ENCODE results near the gene THOC5.

Gene THOC5

GRCh38 chr22:29483254-29483653 lies 70.3 kb downstream of the THOC5 start:
- H3K9ac ChIP-seq, result no peak overlapping the region
- no peak overlapping the region for H3K27ac ChIP-seq
- TF ChIP-seq Cebpa-rat (IDR thresholded peaks at IDR 0.05), result no peak
- H3K27me3 ChIP-seq, result peaks cover 18 to 26% (median 20%) of the 10 kb centered on the region in 11 experiments
- H3K9me3 ChIP-seq (replicated peaks in 1 of 11), result peaks cover 0 to 14% (median 7%) of the 10 kb centered on the region in 11 experiments; a peak in 8 of 22 replicates
- no peak overlapping the region for H3K4me2 ChIP-seq
- no peaks in the 10 kb centered on the region for H3K36me3 ChIP-seq
- peaks cover 0 to 24% (median 3%) of the 10 kb centered on the region in 11 experiments; a peak in 5 of 22 replicates for H4K20me1 ChIP-seq
- H3K4me1 ChIP-seq, result peaks cover 2 to 28% (median 17%) of the 10 kb centered on the region in 10 experiments; a peak in 19 of 20 replicates
- no peak overlapping the region for H3K4me3 ChIP-seq

GRCh38 chr22:29482726-29483125 lies 70.8 kb downstream of the THOC5 start:
- Histone ChIP-seq H3K4me2 (no peak overlapping the region), H3K27me3 (peaks cover 18 to 26% (median 20%) of the 10 kb centered on the region in 11 experiments)
- no peak for TF ChIP-seq Cebpa-rat (IDR thresholded peaks at IDR 0.05)

DNA sequence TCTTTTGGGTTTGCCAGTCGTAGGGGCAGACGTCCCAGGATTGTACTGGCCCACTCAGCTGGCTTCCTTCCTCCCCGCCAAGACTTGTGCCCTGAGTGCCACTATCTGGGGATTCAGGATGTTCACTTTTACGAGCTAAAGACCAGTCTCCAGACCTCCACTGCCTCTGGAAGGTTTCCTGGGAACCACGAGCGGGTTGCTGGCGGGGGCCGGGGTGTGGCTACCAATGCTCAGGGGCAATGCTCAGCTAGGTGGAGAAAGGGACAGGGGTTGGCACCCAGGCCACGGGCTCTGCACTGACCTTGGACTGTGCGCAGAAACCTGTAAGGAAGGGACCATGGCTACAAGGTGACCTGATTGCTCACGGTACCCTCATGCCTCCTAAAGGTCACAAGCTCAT lies 71.3 kb downstream of the THOC5 start:
- no peak overlapping the region for H3K4me3 ChIP-seq

More at GRCh38 chr22:29482726-29483125, 70.8 kb downstream of the THOC5 start:
- Histone ChIP-seq H4K20me1 (peaks cover 0 to 29% (median 6%) of the 10 kb centered on the region in 11 experiments; a peak in 7 of 22 replicates), H3K36me3 (no peaks in the 10 kb centered on the region), H3K4me3 (no peak overlapping the region), H3K9ac (no peak overlapping the region), H3K4me1 (peaks cover 8 to 28% (median 19%) of the 10 kb centered on the region in 10 experiments), H3K9me3 (replicated peaks in 1 of 11) (peaks cover 0 to 14% (median 7%) of the 10 kb centered on the region in 11 experiments; a peak in 8 of 22 replicates), H3K27ac (no peak overlapping the region)

DNA sequence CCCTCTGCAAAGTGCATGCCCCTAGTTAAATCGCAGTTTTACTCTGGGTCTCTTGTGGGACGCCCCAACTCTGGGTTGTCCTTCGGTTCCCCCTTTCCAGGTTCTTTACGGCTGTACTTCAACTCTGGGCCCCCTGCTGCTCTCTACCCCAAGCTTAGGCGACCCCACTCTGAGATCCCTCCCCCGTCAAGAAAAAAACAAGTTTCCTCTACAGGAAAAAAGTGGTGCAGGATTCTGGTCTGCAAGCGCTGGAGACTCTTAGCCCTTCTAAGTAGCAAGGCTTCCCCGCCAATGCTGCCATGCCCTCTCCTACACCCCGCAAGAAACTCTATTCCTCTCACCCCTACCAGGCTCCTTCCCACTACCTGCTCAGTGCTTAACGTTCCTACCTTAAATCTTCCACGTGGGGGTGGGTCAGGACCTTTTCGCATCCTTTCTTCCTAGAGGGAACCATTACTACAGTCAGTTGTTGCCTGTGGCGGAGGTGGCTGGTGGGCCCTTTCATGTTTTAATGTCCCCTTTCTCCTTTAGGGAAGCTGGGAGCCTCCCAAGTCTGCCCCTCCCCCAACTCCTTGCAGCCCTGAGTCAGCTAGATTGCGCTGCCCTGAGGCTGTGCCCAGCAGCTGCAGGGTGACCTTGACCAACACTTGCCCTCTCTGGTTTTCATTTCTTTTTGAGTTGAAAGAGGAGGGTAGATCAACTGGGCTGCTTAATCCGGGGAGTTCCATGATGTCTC lies 72.1 kb downstream of the THOC5 start:
- H3K27me3 ChIP-seq, result peaks cover 18 to 31% (median 20%) of the 10 kb centered on the region in 11 experiments
- H3K4me2 ChIP-seq, result peak overlapping the region in 1 of 11 experiments; percentile 52; a peak in 3 of 22 replicates
- no peaks in the 10 kb centered on the region for H3K36me3 ChIP-seq
- H3K27ac ChIP-seq, result no peak overlapping the region
- H3K9me3 ChIP-seq (replicated peaks in 1 of 11), result peaks cover 0 to 14% (median 7%) of the 10 kb centered on the region in 11 experiments; a peak in 8 of 22 replicates
- H3K4me3 ChIP-seq, result no peak overlapping the region
- no peak overlapping the region for H3K9ac ChIP-seq
- H3K4me1 ChIP-seq, result peaks cover 11 to 27% (median 20%) of the 10 kb centered on the region in 10 experiments
- H4K20me1 ChIP-seq, result peaks cover 0 to 32% (median 6%) of the 10 kb centered on the region in 11 experiments; a peak in 8 of 22 replicates
- no peak for TF ChIP-seq Cebpa-rat (IDR thresholded peaks at IDR 0.05)

More for the DNA sequence above, 71.3 kb downstream of the THOC5 start:
- TF ChIP-seq Cebpa-rat (IDR thresholded peaks at IDR 0.05), result no peak
- H4K20me1 ChIP-seq, result peaks cover 0 to 32% (median 6%) of the 10 kb centered on the region in 11 experiments; a peak in 7 of 22 replicates
- no peak overlapping the region for H3K9ac ChIP-seq
- no peak overlapping the region for H3K27ac ChIP-seq
- no peak overlapping the region for H3K4me2 ChIP-seq
- peaks cover 18 to 26% (median 20%) of the 10 kb centered on the region in 11 experiments for H3K27me3 ChIP-seq
- H3K9me3 ChIP-seq (replicated peaks in 1 of 11), result peaks cover 0 to 14% (median 7%) of the 10 kb centered on the region in 11 experiments; a peak in 8 of 22 replicates
- peaks cover 9 to 26% (median 20%) of the 10 kb centered on the region in 10 experiments for H3K4me1 ChIP-seq
- no peaks in the 10 kb centered on the region for H3K36me3 ChIP-seq

DNA sequence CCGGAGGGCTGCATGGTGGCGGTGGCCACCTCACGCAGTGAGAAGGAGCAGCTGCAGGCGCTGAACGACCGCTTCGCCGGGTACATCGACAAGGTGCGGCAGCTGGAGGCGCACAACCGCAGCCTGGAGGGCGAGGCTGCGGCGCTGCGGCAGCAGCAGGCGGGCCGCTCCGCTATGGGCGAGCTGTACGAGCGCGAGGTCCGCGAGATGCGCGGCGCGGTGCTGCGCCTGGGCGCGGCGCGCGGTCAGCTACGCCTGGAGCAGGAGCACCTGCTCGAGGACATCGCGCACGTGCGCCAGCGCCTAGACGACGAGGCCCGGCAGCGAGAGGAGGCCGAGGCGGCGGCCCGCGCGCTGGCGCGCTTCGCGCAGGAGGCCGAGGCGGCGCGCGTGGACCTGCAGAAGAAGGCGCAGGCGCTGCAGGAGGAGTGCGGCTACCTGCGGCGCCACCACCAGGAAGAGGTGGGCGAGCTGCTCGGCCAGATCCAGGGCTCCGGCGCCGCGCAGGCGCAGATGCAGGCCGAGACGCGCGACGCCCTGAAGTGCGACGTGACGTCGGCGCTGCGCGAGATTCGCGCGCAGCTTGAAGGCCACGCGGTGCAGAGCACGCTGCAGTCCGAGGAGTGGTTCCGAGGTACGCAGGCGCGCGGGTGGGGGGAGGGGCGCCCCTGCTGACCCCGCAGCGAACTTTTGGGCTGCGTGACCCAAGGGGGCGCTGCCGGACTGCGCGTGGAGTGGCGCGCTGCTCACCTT lies 72.9 kb downstream of the THOC5 start:
- Histone ChIP-seq H3K27me3 (peaks cover 18 to 31% (median 20%) of the 10 kb centered on the region in 11 experiments), H3K4me1 (peaks cover 18 to 34% (median 27%) of the 10 kb centered on the region in 10 experiments), H4K20me1 (peaks cover 0 to 37% (median 6%) of the 10 kb centered on the region in 11 experiments; a peak in 8 of 22 replicates), H3K9me3 (replicated peaks in 1 of 11) (peaks cover 0 to 14% (median 7%) of the 10 kb centered on the region in 11 experiments; a peak in 8 of 22 replicates), H3K36me3 (no peaks in the 10 kb centered on the region), H3K27ac (no peak overlapping the region), H3K4me3 (no peak overlapping the region), H3K4me2 (no peak overlapping the region), H3K9ac (no peak overlapping the region)
- no peak for TF ChIP-seq Cebpa-rat (IDR thresholded peaks at IDR 0.05)

- no peak for TF ChIP-seq Cebpa-rat (IDR thresholded peaks at IDR 0.05)
- H3K4me1 ChIP-seq, result peaks cover 23 to 39% (median 30%) of the 10 kb centered on the region in 10 experiments
- H3K9me3 ChIP-seq (replicated peaks in 1 of 11), result peaks cover 0 to 14% (median 7%) of the 10 kb centered on the region in 11 experiments; a peak in 8 of 22 replicates
- no peak overlapping the region for H3K27ac ChIP-seq
- H3K4me3 ChIP-seq, result no peak overlapping the region
- H4K20me1 ChIP-seq, result peaks cover 0 to 41% (median 9%) of the 10 kb centered on the region in 11 experiments; a peak in 9 of 22 replicates
- peaks cover 18 to 31% (median 20%) of the 10 kb centered on the region in 11 experiments for H3K27me3 ChIP-seq
- H3K4me2 ChIP-seq, result no peak overlapping the region
- H3K36me3 ChIP-seq, result no peaks in the 10 kb centered on the region
- H3K9ac ChIP-seq, result no peak overlapping the region
Observed at GRCh38 chr22:29480262-29480511, 73.4 kb downstream of the THOC5 start.

GRCh38 chr22:29479417-29480261 lies 73.9 kb downstream of the THOC5 start, which contains the start of gene NEFH:
Gene NEFH (plus strand): TSS chr22:29480218. CDS start chr22:29480263, 45 bp downstream.
- peaks cover 18 to 31% (median 20%) of the 10 kb centered on the region in 11 experiments for H3K27me3 ChIP-seq

More at GRCh38 chr22:29479417-29480261, 73.9 kb downstream of the THOC5 start, which contains the start of gene NEFH:
- Histone ChIP-seq H3K36me3 (no peaks in the 10 kb centered on the region), H3K27ac (no peak within 1 kb of the TSS), H4K20me1 (peaks cover 0 to 41% (median 9%) of the 10 kb centered on the region in 11 experiments; a peak in 9 of 22 replicates), H3K9me3 (replicated peaks in 1 of 11) (peaks cover 0 to 14% (median 7%) of the 10 kb centered on the region in 11 experiments; a peak in 8 of 22 replicates), H3K4me1 (peaks cover 25 to 40% (median 30%) of the 10 kb centered on the region in 10 experiments), H3K4me3 (no peak within 1 kb of the TSS), H3K4me2 (no peak within 1 kb of the TSS), H3K9ac (no peak within 1 kb of the TSS)
- no peak for TF ChIP-seq Cebpa-rat (IDR thresholded peaks at IDR 0.05)

Data from BLaER1 treated with 17β-estradiol and CSF1 and Interleukin-3, amounts not matched to agents 10 nM and 100 nM (cell line).